ENCODE results near the gene BYSL. TPM values are rescaled to one million over a fixed set of nuclear protein-coding genes. Genes with fewer than 3 reads are reported as not detected.

Gene BYSL, protein sequence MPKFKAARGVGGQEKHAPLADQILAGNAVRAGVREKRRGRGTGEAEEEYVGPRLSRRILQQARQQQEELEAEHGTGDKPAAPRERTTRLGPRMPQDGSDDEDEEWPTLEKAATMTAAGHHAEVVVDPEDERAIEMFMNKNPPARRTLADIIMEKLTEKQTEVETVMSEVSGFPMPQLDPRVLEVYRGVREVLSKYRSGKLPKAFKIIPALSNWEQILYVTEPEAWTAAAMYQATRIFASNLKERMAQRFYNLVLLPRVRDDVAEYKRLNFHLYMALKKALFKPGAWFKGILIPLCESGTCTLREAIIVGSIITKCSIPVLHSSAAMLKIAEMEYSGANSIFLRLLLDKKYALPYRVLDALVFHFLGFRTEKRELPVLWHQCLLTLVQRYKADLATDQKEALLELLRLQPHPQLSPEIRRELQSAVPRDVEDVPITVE
- total RNA-seq (1 to 10 TPM; 5.3 to 7.6 TPM), polyA plus RNA-seq (1 to 10 TPM; 3.5 to 7.5 (median 4.9) TPM), total RNA-seq (2.5 to 72.1 (median 7.0) reads per million in 6 experiments)

- peaks cover 37 to 58% (median 54%) of the 10 kb centered on the region in 4 donors for H3K4me1 Mint-ChIP-seq
- H3K36me3 Mint-ChIP-seq, result peaks cover 0 to 23% (median 0%) of the 10 kb centered on the region in 3 donors
- peak within 1 kb of the TSS; percentile 97 to 100 (median 100) for H3K4me3 Mint-ChIP-seq
- ATAC-seq (peak; percentile 86 to 91), DNase-seq (peak; percentile 89 to 98 (median 94))
- peaks cover 0 to 4% (median 0%) of the 10 kb centered on the region in 5 donors for H3K27me3 Mint-ChIP-seq
- no peaks in the 10 kb centered on the region for H3K9me3 Mint-ChIP-seq
- H3K27ac Mint-ChIP-seq, result peak within 1 kb of the TSS; percentile 97 to 100 (median 99)
- POLR2A ChIA-PET, result interaction anchor here (0.7 to 5.7 kb wide), 14 partner anchors 10 to 1009 kb away, joined by 3 to 98 read pairs (median 6); partner anchors contain the start of genes CCND3, TAF8, TOMM6 and USP49
Measured at GRCh38 chr6:41920921-41921711, at the start of gene BYSL, which contains the start of gene MED20. BYSL (plus strand) TSS chr6:41921499; CDS start chr6:41921563, 64 bp downstream. MED20 (minus strand) TSS chr6:41921139; CDS start chr6:41921018, 121 bp downstream.

DNA sequence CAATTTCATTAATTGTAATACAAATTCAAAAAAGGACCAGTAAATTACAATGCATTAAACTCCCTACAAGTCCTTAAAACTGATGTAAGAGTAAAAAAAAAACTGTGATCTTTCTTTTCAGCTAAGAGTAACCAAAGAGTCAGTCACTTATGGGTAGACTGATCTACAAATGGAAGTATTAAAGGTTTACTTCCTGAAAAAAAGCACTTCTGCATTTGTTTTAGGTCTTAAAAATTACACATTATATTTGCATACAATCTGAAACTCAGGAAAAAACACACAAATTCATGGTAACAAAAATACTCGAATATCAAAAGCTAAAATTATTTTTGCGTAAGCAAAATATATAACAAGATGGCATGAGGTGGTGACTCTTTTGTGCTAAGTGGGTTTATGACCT is 49.6 kb upstream of the BYSL start:
- Mint-ChIP-seq H3K27me3 (peaks cover 0 to 2% (median 0%) of the 10 kb centered on the region in 5 donors), H3K4me3 (no peak overlapping the region), H3K36me3 (no peaks in the 10 kb centered on the region), H3K27ac (no peak overlapping the region), H3K9me3 (no peaks in the 10 kb centered on the region), H3K4me1 (peaks cover 0 to 7% (median 0%) of the 10 kb centered on the region in 4 donors)
- DNase-seq, result no peak
- ATAC-seq, result no peak
- POLR2A ChIA-PET, result no interaction called here

GRCh38 chr6:41872147-41872546 is 49.2 kb upstream of the BYSL start:
- Mint-ChIP-seq H3K36me3 (no peaks in the 10 kb centered on the region), H3K9me3 (no peaks in the 10 kb centered on the region), H3K4me3 (no peak overlapping the region), H3K27me3 (peaks cover 0 to 2% (median 0%) of the 10 kb centered on the region in 5 donors), H3K4me1 (peaks cover 0 to 7% (median 0%) of the 10 kb centered on the region in 4 donors), H3K27ac (no peak overlapping the region)
- ATAC-seq, result no peak
- POLR2A ChIA-PET, result no interaction called here
- no peak for DNase-seq

DNA sequence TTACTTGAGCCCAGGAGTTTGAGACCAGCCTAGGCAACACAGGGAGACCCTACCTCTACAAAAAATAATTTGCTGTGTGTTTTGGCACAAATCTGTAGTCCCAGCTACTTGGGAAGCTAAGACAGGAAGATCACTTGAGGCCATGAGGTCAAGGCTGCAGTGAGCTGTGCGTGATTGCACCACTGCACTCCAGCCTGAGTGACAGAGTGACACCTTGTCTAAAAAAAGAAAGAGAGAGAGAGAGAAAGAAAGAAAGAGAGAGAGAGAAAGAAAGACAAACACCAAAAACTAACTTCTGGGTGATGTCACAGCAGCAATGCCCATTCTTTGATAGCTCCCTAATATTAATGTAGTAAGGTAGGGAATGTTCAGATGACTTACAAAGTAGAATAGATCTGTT is 46.6 kb upstream of the BYSL start:
- Mint-ChIP-seq H3K27ac (no peak overlapping the region), H3K9me3 (no peaks in the 10 kb centered on the region), H3K4me1 (peaks cover 0 to 7% (median 0%) of the 10 kb centered on the region in 4 donors), H3K4me3 (no peak overlapping the region), H3K36me3 (no peaks in the 10 kb centered on the region), H3K27me3 (peaks cover 0 to 2% (median 0%) of the 10 kb centered on the region in 5 donors)
- ATAC-seq, result no peak
- DNase-seq, result no peak
- POLR2A ChIA-PET, result interaction anchor here (0.6 kb wide), 1 partner anchor 296 kb away, joined by 3 read pairs; no protein-coding TSS in a partner anchor

GRCh38 chr6:41877051-41877680 is 44.1 kb upstream of the BYSL start:
- POLR2A ChIA-PET, result no interaction called here
- Mint-ChIP-seq H3K4me3 (no peak overlapping the region), H3K9me3 (no peaks in the 10 kb centered on the region), H3K27me3 (peaks cover 0 to 2% (median 0%) of the 10 kb centered on the region in 5 donors), H3K4me1 (peaks cover 0 to 2% (median 0%) of the 10 kb centered on the region in 4 donors), H3K36me3 (no peaks in the 10 kb centered on the region), H3K27ac (no peak overlapping the region)
- no peak for DNase-seq
- ATAC-seq, result no peak

- no peak overlapping the region for H3K4me3 Mint-ChIP-seq
- H3K4me1 Mint-ChIP-seq, result peaks cover 0 to 2% (median 0%) of the 10 kb centered on the region in 4 donors
- DNase-seq, result no peak
- no peaks in the 10 kb centered on the region for H3K27me3 Mint-ChIP-seq
- no peaks in the 10 kb centered on the region for H3K36me3 Mint-ChIP-seq
- H3K27ac Mint-ChIP-seq, result no peak overlapping the region
- POLR2A ChIA-PET, result no interaction called here
- no peaks in the 10 kb centered on the region for H3K9me3 Mint-ChIP-seq
- ATAC-seq, result no peak
Measured at GRCh38 chr6:41878246-41878645, 43.1 kb upstream of the BYSL start.

- POLR2A ChIA-PET, result no interaction called here
- H3K4me3 Mint-ChIP-seq, result no peak overlapping the region
- DNase-seq, result no peak
- no peaks in the 10 kb centered on the region for H3K36me3 Mint-ChIP-seq
- no peak for ATAC-seq
- H3K4me1 Mint-ChIP-seq, result peaks cover 0 to 2% (median 0%) of the 10 kb centered on the region in 4 donors
- H3K27ac Mint-ChIP-seq, result no peak overlapping the region
- no peaks in the 10 kb centered on the region for H3K27me3 Mint-ChIP-seq
- H3K9me3 Mint-ChIP-seq, result no peaks in the 10 kb centered on the region
Measured at GRCh38 chr6:41878961-41879405, 42.3 kb upstream of the BYSL start.

DNA sequence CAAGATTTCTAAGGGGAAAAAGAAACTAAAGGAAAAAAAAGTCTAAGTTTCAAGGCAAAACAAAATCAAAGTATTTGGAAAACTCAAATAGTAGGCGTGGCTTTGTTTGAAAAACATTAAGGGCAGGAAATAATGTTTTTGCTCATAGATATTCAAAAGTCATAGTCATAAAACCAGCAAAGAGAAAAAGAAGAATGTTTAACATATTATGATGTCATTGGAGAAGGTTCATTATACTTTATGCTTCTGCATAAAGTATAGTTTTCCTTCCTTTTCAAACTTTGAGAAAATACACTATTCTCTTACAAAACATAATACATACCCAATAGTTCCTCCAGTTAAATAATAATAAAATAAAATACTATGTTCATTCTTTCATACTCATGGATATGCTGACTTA is 39.8 kb upstream of the BYSL start:
- no peak for DNase-seq
- Mint-ChIP-seq H3K36me3 (no peaks in the 10 kb centered on the region), H3K4me3 (no peak overlapping the region), H3K27ac (no peak overlapping the region), H3K4me1 (no peaks in the 10 kb centered on the region), H3K9me3 (no peaks in the 10 kb centered on the region), H3K27me3 (no peaks in the 10 kb centered on the region)
- POLR2A ChIA-PET, result interaction anchor here (0.6 to 1.0 kb wide), 2 partner anchors 9 to 13 kb away, joined by 3 read pairs; no protein-coding TSS in a partner anchor
- no peak for ATAC-seq

GRCh38 chr6:41884957-41885356 is 36.3 kb upstream of the BYSL start:
- no peak overlapping the region for H3K27ac Mint-ChIP-seq
- POLR2A ChIA-PET, result no interaction called here
- DNase-seq, result no peak
- H3K36me3 Mint-ChIP-seq, result no peaks in the 10 kb centered on the region
- no peak for ATAC-seq
- H3K9me3 Mint-ChIP-seq, result no peaks in the 10 kb centered on the region
- no peaks in the 10 kb centered on the region for H3K27me3 Mint-ChIP-seq
- H3K4me1 Mint-ChIP-seq, result no peaks in the 10 kb centered on the region
- H3K4me3 Mint-ChIP-seq, result no peak overlapping the region

- H3K9me3 Mint-ChIP-seq, result no peaks in the 10 kb centered on the region
- POLR2A ChIA-PET, result no interaction called here
- no peak overlapping the region for H3K4me3 Mint-ChIP-seq
- no peaks in the 10 kb centered on the region for H3K27me3 Mint-ChIP-seq
- no peak overlapping the region for H3K27ac Mint-ChIP-seq
- no peak for ATAC-seq
- DNase-seq, result no peak
- no peaks in the 10 kb centered on the region for H3K36me3 Mint-ChIP-seq
- H3K4me1 Mint-ChIP-seq, result no peaks in the 10 kb centered on the region
Measured at GRCh38 chr6:41885930-41886329, 35.4 kb upstream of the BYSL start.

DNA sequence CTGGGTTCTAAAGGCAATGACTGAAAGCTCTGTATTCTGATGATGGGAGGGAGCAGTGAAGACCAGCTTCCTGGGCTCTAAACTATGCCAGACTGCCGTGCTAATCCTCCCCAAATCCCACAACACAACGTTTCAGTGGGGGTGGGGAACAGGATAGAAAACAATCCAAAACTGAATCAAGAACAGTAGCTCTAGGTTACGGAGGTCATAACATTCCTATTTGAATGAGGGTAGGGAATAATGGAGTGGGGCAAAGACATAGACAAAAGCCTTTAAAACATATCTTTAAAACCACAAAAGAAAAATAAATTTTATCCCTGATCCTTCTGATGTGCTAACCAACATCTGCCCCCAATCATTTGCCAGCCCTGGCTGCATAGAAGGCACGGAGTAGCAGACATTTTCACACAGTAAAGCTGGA is 34.0 kb upstream of the BYSL start:
- H3K27me3 Mint-ChIP-seq, result no peaks in the 10 kb centered on the region
- ATAC-seq, result no peak
- no peak overlapping the region for H3K4me3 Mint-ChIP-seq
- no peaks in the 10 kb centered on the region for H3K9me3 Mint-ChIP-seq
- H3K4me1 Mint-ChIP-seq, result no peaks in the 10 kb centered on the region
- peak overlapping the region in 1 of 10 donors; percentile 28 for H3K27ac Mint-ChIP-seq
- DNase-seq, result no peak
- H3K36me3 Mint-ChIP-seq, result no peaks in the 10 kb centered on the region
- POLR2A ChIA-PET, result no interaction called here

- no peak for DNase-seq
- H3K9me3 Mint-ChIP-seq, result no peaks in the 10 kb centered on the region
- no peak overlapping the region for H3K4me3 Mint-ChIP-seq
- POLR2A ChIA-PET, result interaction anchor here (1.0 kb wide), 1 partner anchor 153 kb away, joined by 3 read pairs; no protein-coding TSS in a partner anchor
- H3K27ac Mint-ChIP-seq, result no peak overlapping the region
- no peak for ATAC-seq
- peaks cover 0 to 11% (median 9%) of the 10 kb centered on the region in 4 donors for H3K4me1 Mint-ChIP-seq
- no peaks in the 10 kb centered on the region for H3K27me3 Mint-ChIP-seq
- no peaks in the 10 kb centered on the region for H3K36me3 Mint-ChIP-seq
Measured at GRCh38 chr6:41892921-41893564, 28.3 kb upstream of the BYSL start.
